ENCODE results near the gene CNDP1. TPM values are rescaled to one million over a fixed set of nuclear protein-coding genes. Genes with fewer than 3 reads are reported as not detected.
"Not testable (repeated sequence)": the region's sequence is repeated elsewhere in the genome, so short reads cannot be mapped to it uniquely, and the experiment has no call there.

The CNDP1 gene
- total RNA-seq, 5 donors from 2014 or later (not counting 1 experiment from before 2014, with no cell fraction given): 0.16 to 0.76 TPM; not detected in 3

DNA sequence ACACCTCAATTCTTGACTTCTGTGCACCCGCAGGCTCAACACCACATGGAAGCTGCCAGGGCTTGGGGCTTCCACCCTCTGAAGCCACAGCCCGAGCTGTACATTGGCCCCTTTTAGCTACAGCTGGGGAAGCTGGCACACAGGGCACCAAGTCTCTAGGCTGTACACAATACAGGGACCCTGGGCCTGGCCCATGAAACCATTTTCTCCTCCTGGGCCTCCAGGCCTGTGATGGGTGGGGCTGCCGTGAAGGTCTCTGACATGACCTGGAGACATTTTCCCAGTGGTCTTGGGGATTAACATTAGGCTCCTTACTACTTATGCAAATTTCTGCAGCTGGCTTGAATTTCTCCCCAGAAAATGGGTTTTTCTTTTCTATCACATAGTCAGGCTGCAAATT, 31.7 kb downstream of the CNDP1 start:
- 59% methylated on average over 2 of the region's 3 CpGs for WGBS (ENCODE audit: insufficient coverage)
- H3K4me3 Mint-ChIP-seq; H3K27ac ChIP-seq (ENCODE audit: low read length); H3K9me3 ChIP-seq; H3K4me1 ChIP-seq (ENCODE audit: control insufficient read depth in 1 of 2, extremely low read depth in 1 of 2, insufficient read depth in 2 of 2, low read length in 2 of 2); H3K4me1 Mint-ChIP-seq; DNase-seq; ATAC-seq (replicated peaks in 1 of 4); H3K36me3 ChIP-seq (ENCODE audit: control insufficient read depth in 2 of 2, extremely low read depth in 1 of 2, insufficient read depth in 1 of 2, low read length in 1 of 2); POLR2A ChIA-PET; H3K9me3 Mint-ChIP-seq; H3K4me3 ChIP-seq (ENCODE audit: control insufficient read depth in 1 of 2, extremely low read depth in 1 of 2, low read length in 1 of 2); H3K27ac Mint-ChIP-seq: not testable (repeated sequence)
- Mint-ChIP-seq H3K36me3 (peaks cover 11% of the 10 kb centered on the region), H3K27me3 (peaks cover 24% of the 10 kb centered on the region in 2 donors)
- H3K27me3 ChIP-seq (replicated peaks in 1 of 2; ENCODE audit: control insufficient read depth in 2 of 2, extremely low read depth in 1 of 2, insufficient read depth in 2 of 2, low read length in 1 of 2): peaks cover 0 to 12% of the 10 kb centered on the region in 2 experiments
- CTCF ChIA-PET: interaction anchor here in 1 of 2 donors (0.6 kb wide), 1 partner anchor 108 kb away, joined by 3 read pairs; no protein-coding TSS in a partner anchor

DNA sequence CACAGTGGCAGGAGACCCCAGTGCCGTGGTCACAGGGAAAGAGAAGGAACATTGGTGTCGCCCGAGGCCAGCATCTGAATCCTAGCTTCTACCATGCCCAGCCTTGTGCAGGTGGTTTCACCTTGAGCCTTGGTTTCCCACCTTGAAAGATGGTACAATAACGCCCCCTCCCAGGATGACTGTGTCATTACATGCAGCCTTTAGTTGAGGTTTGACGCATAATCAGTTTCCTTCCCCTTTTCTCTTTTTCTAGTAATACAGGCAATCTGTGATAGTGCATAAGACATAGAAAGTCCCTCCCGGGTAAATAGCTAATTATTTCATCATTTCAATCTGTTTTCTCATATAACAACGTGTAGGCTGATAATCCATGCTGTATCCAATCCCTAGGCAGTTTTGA, 33.5 kb downstream of the CNDP1 start:
- H3K4me3 ChIP-seq (ENCODE audit: control insufficient read depth in 1 of 2, extremely low read depth in 1 of 2, low read length in 1 of 2): no peak overlapping the region
- Mint-ChIP-seq H3K36me3 (peaks cover 11% of the 10 kb centered on the region), H3K27me3 (peaks cover 20 to 24% of the 10 kb centered on the region in 2 donors), H3K4me3 (no peak overlapping the region), H3K9me3 (peaks cover 0 to 8% (median 2%) of the 10 kb centered on the region in 3 donors), H3K4me1 (no peaks in the 10 kb centered on the region), H3K27ac (no peak overlapping the region)
- H3K27ac ChIP-seq (ENCODE audit: low read length): no peak overlapping the region
- peaks cover 0 to 12% of the 10 kb centered on the region in 2 experiments for H3K27me3 ChIP-seq (replicated peaks in 1 of 2; ENCODE audit: control insufficient read depth in 2 of 2, extremely low read depth in 1 of 2, insufficient read depth in 2 of 2, low read length in 1 of 2)
- DNase-seq: no peak
- no peaks in the 10 kb centered on the region for H3K36me3 ChIP-seq (ENCODE audit: control insufficient read depth in 2 of 2, extremely low read depth in 1 of 2, insufficient read depth in 1 of 2, low read length in 1 of 2)
- 89% methylated on average over 1 of the region's 7 CpGs for WGBS (ENCODE audit: insufficient coverage)
- no peaks in the 10 kb centered on the region for H3K9me3 ChIP-seq
- POLR2A ChIA-PET: no interaction called here
- no peak for ATAC-seq (replicated peaks in 1 of 4)
- no peaks in the 10 kb centered on the region for H3K4me1 ChIP-seq (ENCODE audit: control insufficient read depth in 1 of 2, extremely low read depth in 1 of 2, insufficient read depth in 2 of 2, low read length in 2 of 2)
- CTCF ChIA-PET: no interaction called here

GRCh38 chr18:74569401-74569800, 35.1 kb downstream of the CNDP1 start:
- H3K36me3 Mint-ChIP-seq: peaks cover 11% of the 10 kb centered on the region
- peaks cover 0 to 8% (median 2%) of the 10 kb centered on the region in 3 donors for H3K9me3 Mint-ChIP-seq
- H3K4me3 ChIP-seq (ENCODE audit: control insufficient read depth in 1 of 2, extremely low read depth in 1 of 2, low read length in 1 of 2): no peak overlapping the region
- DNase-seq: no peak
- H3K4me1 ChIP-seq (ENCODE audit: control insufficient read depth in 1 of 2, extremely low read depth in 1 of 2, insufficient read depth in 2 of 2, low read length in 2 of 2): no peaks in the 10 kb centered on the region
- H3K36me3 ChIP-seq (ENCODE audit: control insufficient read depth in 2 of 2, extremely low read depth in 1 of 2, insufficient read depth in 1 of 2, low read length in 1 of 2): no peaks in the 10 kb centered on the region
- ATAC-seq (replicated peaks in 1 of 4): no peak
- no peaks in the 10 kb centered on the region for H3K4me1 Mint-ChIP-seq
- H3K9me3 ChIP-seq: no peaks in the 10 kb centered on the region
- peaks cover 0 to 18% of the 10 kb centered on the region in 2 experiments for H3K27me3 ChIP-seq (replicated peaks in 1 of 2; ENCODE audit: control insufficient read depth in 2 of 2, extremely low read depth in 1 of 2, insufficient read depth in 2 of 2, low read length in 1 of 2)
- H3K27ac ChIP-seq (ENCODE audit: low read length): no peak overlapping the region
- WGBS (ENCODE audit: insufficient coverage): 100% methylated on average over 1 of the region's 4 CpGs
- H3K27me3 Mint-ChIP-seq: peaks cover 24% of the 10 kb centered on the region in 2 donors
- ChIA-PET POLR2A (interaction anchor here in 1 of 2 donors (0.7 kb wide), 1 partner anchor 86 kb away, joined by 3 read pairs; no protein-coding TSS in a partner anchor), CTCF (no interaction called here)
- H3K4me3 Mint-ChIP-seq: no peak overlapping the region
- no peak overlapping the region for H3K27ac Mint-ChIP-seq

DNA sequence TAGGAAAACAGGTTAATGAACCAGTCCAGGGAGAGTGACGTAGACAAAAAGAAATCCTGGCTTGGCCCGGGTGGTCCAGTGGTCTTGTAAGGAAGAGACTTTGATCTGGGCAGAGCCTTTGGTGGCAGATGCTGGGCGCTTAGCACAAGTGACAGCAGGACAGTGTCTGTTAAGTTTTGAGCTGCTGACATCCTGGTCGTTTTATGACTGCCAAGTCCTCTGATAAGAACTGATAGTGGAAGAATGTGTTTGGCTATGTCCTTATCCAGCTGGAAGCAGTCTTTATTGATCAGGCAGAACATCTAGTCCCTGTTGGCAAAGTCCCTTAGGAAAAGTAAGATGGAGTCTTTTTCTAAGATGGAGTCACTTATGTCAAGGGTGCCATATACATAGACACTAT, 36.0 kb downstream of the CNDP1 start:
- peaks cover 0 to 8% (median 2%) of the 10 kb centered on the region in 3 donors for H3K9me3 Mint-ChIP-seq
- H3K4me3 ChIP-seq (ENCODE audit: control insufficient read depth in 1 of 2, extremely low read depth in 1 of 2, low read length in 1 of 2): no peak overlapping the region
- no peaks in the 10 kb centered on the region for H3K4me1 ChIP-seq (ENCODE audit: control insufficient read depth in 1 of 2, extremely low read depth in 1 of 2, insufficient read depth in 2 of 2, low read length in 2 of 2)
- POLR2A ChIA-PET: interaction anchor here in 1 of 2 donors (0.6 to 0.7 kb wide), 3 partner anchors 87 to 234 kb away, joined by 3 to 7 read pairs (median 6); no protein-coding TSS in a partner anchor
- H3K4me1 Mint-ChIP-seq: no peaks in the 10 kb centered on the region
- DNase-seq: no peak
- no peak overlapping the region for H3K4me3 Mint-ChIP-seq
- H3K9me3 ChIP-seq: no peaks in the 10 kb centered on the region
- H3K27ac ChIP-seq (ENCODE audit: low read length): no peak overlapping the region
- peaks cover 24 to 28% of the 10 kb centered on the region in 2 donors for H3K27me3 Mint-ChIP-seq
- ATAC-seq (replicated peaks in 1 of 4): no peak
- CTCF ChIA-PET: interaction anchor here in 1 of 2 donors (0.6 kb wide), 1 partner anchor 809 kb away, joined by 4 read pairs; no protein-coding TSS in a partner anchor
- 66% methylated on average over 4 of the region's 4 CpGs for WGBS (ENCODE audit: insufficient coverage)
- H3K36me3 ChIP-seq (ENCODE audit: control insufficient read depth in 2 of 2, extremely low read depth in 1 of 2, insufficient read depth in 1 of 2, low read length in 1 of 2): no peaks in the 10 kb centered on the region
- H3K27ac Mint-ChIP-seq: no peak overlapping the region
- peaks cover 11% of the 10 kb centered on the region for H3K36me3 Mint-ChIP-seq
- H3K27me3 ChIP-seq (replicated peaks in 1 of 2; ENCODE audit: control insufficient read depth in 2 of 2, extremely low read depth in 1 of 2, insufficient read depth in 2 of 2, low read length in 1 of 2): peaks cover 0 to 18% of the 10 kb centered on the region in 2 experiments

DNA sequence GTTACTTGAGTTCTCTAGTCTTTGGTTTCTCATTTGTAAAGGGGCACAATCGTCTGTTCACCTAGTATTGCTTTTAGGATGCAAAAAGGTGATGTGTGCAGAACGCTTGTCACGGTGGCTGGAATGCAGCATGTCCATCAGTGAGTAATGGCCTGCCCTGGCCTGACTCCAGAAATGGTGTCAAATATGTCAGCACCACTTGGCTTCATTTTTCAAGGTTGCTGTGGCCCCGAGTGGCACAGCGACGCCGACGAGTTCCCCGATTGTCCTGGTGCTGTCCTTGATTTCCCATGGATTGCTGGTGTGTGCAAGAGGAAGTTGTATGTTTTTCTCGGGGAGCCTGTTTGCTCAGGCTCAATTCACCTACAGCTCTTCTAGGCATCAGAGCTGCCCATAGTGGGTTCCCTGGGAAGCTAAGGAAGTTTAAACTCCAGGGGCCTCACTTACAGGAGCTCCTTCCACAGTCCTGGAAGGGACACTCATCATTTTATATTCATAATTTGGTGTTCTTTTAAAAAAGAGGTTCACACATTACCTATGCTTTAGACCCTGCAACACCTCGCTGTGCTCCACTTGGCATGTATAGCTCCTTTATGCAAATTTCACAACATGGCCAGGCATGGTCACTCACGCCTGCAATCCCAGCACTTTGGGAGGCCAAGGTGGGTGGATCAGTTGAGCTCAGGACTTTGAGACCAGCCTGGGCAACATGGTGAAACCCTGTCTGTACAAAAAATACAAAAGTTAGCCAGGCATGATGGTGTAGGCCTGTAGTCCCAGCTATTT, 37.8 kb downstream of the CNDP1 start:
- WGBS (ENCODE audit: insufficient coverage): 92% methylated on average over 2 of the region's 12 CpGs
- H3K27me3 Mint-ChIP-seq: peaks cover 23 to 31% of the 10 kb centered on the region in 2 donors
- no peak overlapping the region for H3K27ac Mint-ChIP-seq
- Histone ChIP-seq H3K27ac (ENCODE audit: low read length) (no peak overlapping the region), H3K4me3 (ENCODE audit: control insufficient read depth in 1 of 2, extremely low read depth in 1 of 2, low read length in 1 of 2) (no peak overlapping the region), H3K4me1 (ENCODE audit: control insufficient read depth in 1 of 2, extremely low read depth in 1 of 2, insufficient read depth in 2 of 2, low read length in 2 of 2) (no peaks in the 10 kb centered on the region), H3K27me3 (replicated peaks in 1 of 2; ENCODE audit: control insufficient read depth in 2 of 2, extremely low read depth in 1 of 2, insufficient read depth in 2 of 2, low read length in 1 of 2) (peaks cover 0 to 20% of the 10 kb centered on the region in 2 experiments), H3K9me3 (no peaks in the 10 kb centered on the region), H3K36me3 (ENCODE audit: control insufficient read depth in 2 of 2, extremely low read depth in 1 of 2, insufficient read depth in 1 of 2, low read length in 1 of 2) (no peaks in the 10 kb centered on the region)
- H3K9me3 Mint-ChIP-seq: peaks cover 0 to 3% (median 2%) of the 10 kb centered on the region in 3 donors
- peaks cover 2% of the 10 kb centered on the region for H3K36me3 Mint-ChIP-seq
- no peaks in the 10 kb centered on the region for H3K4me1 Mint-ChIP-seq
- ATAC-seq (replicated peaks in 1 of 4) (no peak), DNase-seq (no peak)
- ChIA-PET POLR2A (no interaction called here), CTCF (no interaction called here)
- H3K4me3 Mint-ChIP-seq: no peak overlapping the region

GRCh38 chr18:74573053-74573452, 38.8 kb downstream of the CNDP1 start:
- H3K9me3 Mint-ChIP-seq: no peaks in the 10 kb centered on the region
- H3K27me3 ChIP-seq (replicated peaks in 1 of 2; ENCODE audit: control insufficient read depth in 2 of 2, extremely low read depth in 1 of 2, insufficient read depth in 2 of 2, low read length in 1 of 2): peaks cover 0 to 15% of the 10 kb centered on the region in 2 experiments
- ATAC-seq (replicated peaks in 1 of 4) (no peak), DNase-seq (no peak)
- no peaks in the 10 kb centered on the region for H3K9me3 ChIP-seq
- H3K27ac Mint-ChIP-seq: no peak overlapping the region
- POLR2A ChIA-PET: no interaction called here
- H3K4me1 ChIP-seq (ENCODE audit: control insufficient read depth in 1 of 2, extremely low read depth in 1 of 2, insufficient read depth in 2 of 2, low read length in 2 of 2): no peaks in the 10 kb centered on the region
- H3K36me3 ChIP-seq (ENCODE audit: control insufficient read depth in 2 of 2, extremely low read depth in 1 of 2, insufficient read depth in 1 of 2, low read length in 1 of 2): no peaks in the 10 kb centered on the region
- CTCF ChIA-PET: interaction anchor here in 1 of 2 donors (0.6 kb wide), 1 partner anchor 76 kb away, joined by 3 read pairs; no protein-coding TSS in a partner anchor
- H3K27me3 Mint-ChIP-seq: peaks cover 14 to 26% of the 10 kb centered on the region in 2 donors
- H3K4me3 Mint-ChIP-seq: no peak overlapping the region
- no peak overlapping the region for H3K27ac ChIP-seq (ENCODE audit: low read length)
- H3K4me1 Mint-ChIP-seq: no peaks in the 10 kb centered on the region
- H3K36me3 Mint-ChIP-seq: no peaks in the 10 kb centered on the region
- no peak overlapping the region for H3K4me3 ChIP-seq (ENCODE audit: control insufficient read depth in 1 of 2, extremely low read depth in 1 of 2, low read length in 1 of 2)
